ENCODE results near the gene ANO9.
A peak's percentile ranks its signal among the peaks of the same experiment; 100 is the strongest.

The ANO9 gene

GRCh38 chr11:449889-450808, 8.3 kb upstream of the ANO9 start, which contains the start of gene PTDSS2:
PTDSS2 (plus strand) TSS chr11:450279; CDS start chr11:450456, 177 bp downstream.
- Histone ChIP-seq H4K20me1 (ENCODE audit: insufficient read depth, low read length) (no peaks in the 10 kb centered on the region), H3K9me2 (ENCODE audit: low read depth, low read length) (no peaks in the 10 kb centered on the region), H3K27me3 (ENCODE audit: insufficient read depth, low read length) (no peaks in the 10 kb centered on the region), H3K4me2 (ENCODE audit: low read length) (peak within 1 kb of the TSS; percentile 77), H2AFZ (ENCODE audit: low read length) (no peak within 1 kb of the TSS), H3K9me3 (ENCODE audit: low read length) (no peaks in the 10 kb centered on the region), H3K36me3 (ENCODE audit: insufficient read depth, low read length) (peaks cover 8% of the 10 kb centered on the region), H3K27ac (ENCODE audit: low read depth, low read length, poor library complexity, severe bottlenecking) (peak within 1 kb of the TSS; percentile 78), H3K4me3 (ENCODE audit: low read depth, low read length, poor library complexity, severe bottlenecking) (peak within 1 kb of the TSS; percentile 74), H3K9ac (ENCODE audit: low read length) (peak within 1 kb of the TSS; percentile 69), H3K79me2 (ENCODE audit: insufficient read depth, low read length) (no peaks in the 10 kb centered on the region), H3K4me1 (ENCODE audit: insufficient read depth, low read length, severe bottlenecking) (peaks cover 24% of the 10 kb centered on the region), H3F3A (ENCODE audit: insufficient read depth, low read length) (no peaks in the 10 kb centered on the region)
- TF ChIP-seq CTCF (IDR thresholded peaks at IDR 0.05; ENCODE audit: low read length) (no peak), EZH2 (IDR thresholded peaks at IDR 0.05; ENCODE audit: borderline replicate concordance, low read length) (no peak)

GRCh38 chr11:447923-448731, 6.3 kb upstream of the ANO9 start:
- no peaks in the 10 kb centered on the region for H3K27me3 ChIP-seq (ENCODE audit: insufficient read depth, low read length)
- H3F3A ChIP-seq (ENCODE audit: insufficient read depth, low read length) = no peaks in the 10 kb centered on the region
- H3K9me2 ChIP-seq (ENCODE audit: low read depth, low read length) = no peaks in the 10 kb centered on the region
- H4K20me1 ChIP-seq (ENCODE audit: insufficient read depth, low read length) = no peaks in the 10 kb centered on the region
- H3K79me2 ChIP-seq (ENCODE audit: insufficient read depth, low read length) = no peaks in the 10 kb centered on the region
- H2AFZ ChIP-seq (ENCODE audit: low read length) = no peak overlapping the region
- peak overlapping the region; percentile 73 for H3K9ac ChIP-seq (ENCODE audit: low read length)
- H3K9me3 ChIP-seq (ENCODE audit: low read length) = no peaks in the 10 kb centered on the region
- H3K36me3 ChIP-seq (ENCODE audit: insufficient read depth, low read length) = no peaks in the 10 kb centered on the region; the same call in 1 of the 2 replicates
- H3K4me3 ChIP-seq (ENCODE audit: low read depth, low read length, poor library complexity, severe bottlenecking) = peak overlapping the region; percentile 74
- TF ChIP-seq EZH2 (IDR thresholded peaks at IDR 0.05; ENCODE audit: borderline replicate concordance, low read length) (no peak), CTCF (IDR thresholded peaks at IDR 0.05; ENCODE audit: low read length) (peak; percentile 96)
- peak overlapping the region; percentile 78 for H3K27ac ChIP-seq (ENCODE audit: low read depth, low read length, poor library complexity, severe bottlenecking)
- peaks cover 24% of the 10 kb centered on the region for H3K4me1 ChIP-seq (ENCODE audit: insufficient read depth, low read length, severe bottlenecking)
- H3K4me2 ChIP-seq (ENCODE audit: low read length) = peak overlapping the region; percentile 77

- H3K79me2 ChIP-seq (ENCODE audit: insufficient read depth, low read length) = no peaks in the 10 kb centered on the region
- no peaks in the 10 kb centered on the region for H3F3A ChIP-seq (ENCODE audit: insufficient read depth, low read length)
- no peaks in the 10 kb centered on the region for H3K9me2 ChIP-seq (ENCODE audit: low read depth, low read length)
- H3K36me3 ChIP-seq (ENCODE audit: insufficient read depth, low read length) = no peaks in the 10 kb centered on the region
- H3K4me3 ChIP-seq (ENCODE audit: low read depth, low read length, poor library complexity, severe bottlenecking) = no peak overlapping the region
- H3K27me3 ChIP-seq (ENCODE audit: insufficient read depth, low read length) = no peaks in the 10 kb centered on the region
- H3K4me1 ChIP-seq (ENCODE audit: insufficient read depth, low read length, severe bottlenecking) = peaks cover 24% of the 10 kb centered on the region
- H3K9ac ChIP-seq (ENCODE audit: low read length) = no peak overlapping the region
- H4K20me1 ChIP-seq (ENCODE audit: insufficient read depth, low read length) = no peaks in the 10 kb centered on the region
- H3K27ac ChIP-seq (ENCODE audit: low read depth, low read length, poor library complexity, severe bottlenecking) = no peak overlapping the region
- H3K4me2 ChIP-seq (ENCODE audit: low read length) = no peak overlapping the region
- no peaks in the 10 kb centered on the region for H3K9me3 ChIP-seq (ENCODE audit: low read length)
- TF ChIP-seq CTCF (IDR thresholded peaks at IDR 0.05; ENCODE audit: low read length) (no peak), EZH2 (IDR thresholded peaks at IDR 0.05; ENCODE audit: borderline replicate concordance, low read length) (no peak)
- H2AFZ ChIP-seq (ENCODE audit: low read length) = no peak overlapping the region
Observed at GRCh38 chr11:446891-447290, 5.1 kb upstream of the ANO9 start.

All from OCI-LY1 (cell line).